Measurements from ENCODE around the gene SLC36A4. TPM values are rescaled to one million over a fixed set of nuclear protein-coding genes. Genes with fewer than 3 reads are reported as not detected.

SLC36A4 gene
- total RNA-seq, 1 donor from 2014 or later = 17.8 TPM

DNA sequence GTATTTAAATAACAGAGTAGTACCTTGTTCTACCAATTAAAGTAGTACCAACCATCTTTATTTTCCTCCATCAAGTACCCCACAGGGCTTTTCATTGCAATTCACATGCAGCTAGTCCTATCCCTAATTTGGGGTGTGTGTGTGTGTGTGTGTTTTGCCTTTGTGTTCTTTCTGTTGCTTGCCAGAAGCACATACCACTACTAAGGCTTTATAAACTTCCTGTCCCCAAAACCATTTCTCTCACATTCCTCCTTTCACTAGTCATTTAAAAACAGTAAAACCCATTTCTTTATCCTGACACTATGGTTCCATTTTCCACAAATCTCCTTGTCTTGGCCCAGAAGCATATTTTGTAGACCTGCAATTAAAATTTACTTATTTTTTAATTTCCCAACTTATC, 54.6 kb downstream of the SLC36A4 start:
- Histone ChIP-seq H3K27me3 (ENCODE audit: low read depth) (no peaks in the 10 kb centered on the region), H3K4me1 (no peaks in the 10 kb centered on the region), H3K9me3 (no peaks in the 10 kb centered on the region), H3K36me3 (peaks cover 10% of the 10 kb centered on the region), H3K4me3 (no peak overlapping the region), H3K27ac (no peak overlapping the region)
- TF ChIP-seq, protein P1, sequence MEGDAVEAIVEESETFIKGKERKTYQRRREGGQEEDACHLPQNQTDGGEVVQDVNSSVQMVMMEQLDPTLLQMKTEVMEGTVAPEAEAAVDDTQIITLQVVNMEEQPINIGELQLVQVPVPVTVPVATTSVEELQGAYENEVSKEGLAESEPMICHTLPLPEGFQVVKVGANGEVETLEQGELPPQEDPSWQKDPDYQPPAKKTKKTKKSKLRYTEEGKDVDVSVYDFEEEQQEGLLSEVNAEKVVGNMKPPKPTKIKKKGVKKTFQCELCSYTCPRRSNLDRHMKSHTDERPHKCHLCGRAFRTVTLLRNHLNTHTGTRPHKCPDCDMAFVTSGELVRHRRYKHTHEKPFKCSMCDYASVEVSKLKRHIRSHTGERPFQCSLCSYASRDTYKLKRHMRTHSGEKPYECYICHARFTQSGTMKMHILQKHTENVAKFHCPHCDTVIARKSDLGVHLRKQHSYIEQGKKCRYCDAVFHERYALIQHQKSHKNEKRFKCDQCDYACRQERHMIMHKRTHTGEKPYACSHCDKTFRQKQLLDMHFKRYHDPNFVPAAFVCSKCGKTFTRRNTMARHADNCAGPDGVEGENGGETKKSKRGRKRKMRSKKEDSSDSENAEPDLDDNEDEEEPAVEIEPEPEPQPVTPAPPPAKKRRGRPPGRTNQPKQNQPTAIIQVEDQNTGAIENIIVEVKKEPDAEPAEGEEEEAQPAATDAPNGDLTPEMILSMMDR (IDR thresholded peaks at IDR 0.05) = no peak
- ATAC-seq = no peak
- intact Hi-C loops (cut with DNase I) = no loop called here
- DNase-seq = no peak

- DNase-seq (no peak), ATAC-seq (no peak)
- Histone ChIP-seq H3K4me3 (no peak overlapping the region), H3K36me3 (no peaks in the 10 kb centered on the region), H3K9me3 (no peaks in the 10 kb centered on the region), H3K4me1 (no peaks in the 10 kb centered on the region), H3K27ac (no peak overlapping the region), H3K27me3 (ENCODE audit: low read depth) (no peaks in the 10 kb centered on the region)
- TF ChIP-seq, protein P1 (IDR thresholded peaks at IDR 0.05) = no peak
- intact Hi-C loops (cut with DNase I) = no loop called here
Measured at GRCh38 chr11:93133488-93134109, 64.2 kb downstream of the SLC36A4 start.

DNA sequence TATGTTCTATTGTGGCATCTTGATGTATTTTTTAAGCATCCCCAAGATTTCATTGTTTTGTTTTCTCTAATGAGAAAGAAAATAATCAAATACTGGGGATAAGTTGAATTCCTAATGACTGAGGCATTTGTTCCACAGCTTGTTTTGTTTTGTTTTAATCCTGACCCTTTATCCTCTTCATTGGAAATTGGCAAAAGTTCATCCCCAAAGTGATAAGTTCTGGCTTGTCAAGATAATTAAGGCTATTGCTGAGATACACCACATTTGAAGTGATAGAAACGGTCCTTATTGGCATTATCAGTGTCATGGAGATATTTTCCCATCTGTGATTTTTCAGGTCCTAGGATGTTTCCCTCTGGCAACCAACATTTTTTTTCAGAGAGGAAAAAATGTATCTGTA, 65.0 kb downstream of the SLC36A4 start:
- H3K9me3 ChIP-seq = no peaks in the 10 kb centered on the region
- H3K27ac ChIP-seq = no peak overlapping the region
- intact Hi-C loops (cut with DNase I) = no loop called here
- DNase-seq = no peak
- H3K4me3 ChIP-seq = no peak overlapping the region
- ATAC-seq = no peak
- H3K36me3 ChIP-seq = no peaks in the 10 kb centered on the region
- no peaks in the 10 kb centered on the region for H3K4me1 ChIP-seq
- no peaks in the 10 kb centered on the region for H3K27me3 ChIP-seq (ENCODE audit: low read depth)
- TF ChIP-seq, protein P1 (IDR thresholded peaks at IDR 0.05) = no peak

- TF ChIP-seq, protein P1 (IDR thresholded peaks at IDR 0.05) = no peak
- H3K4me3 ChIP-seq = no peak overlapping the region
- no peaks in the 10 kb centered on the region for H3K4me1 ChIP-seq
- no peaks in the 10 kb centered on the region for H3K27me3 ChIP-seq (ENCODE audit: low read depth)
- no peaks in the 10 kb centered on the region for H3K36me3 ChIP-seq
- no peaks in the 10 kb centered on the region for H3K9me3 ChIP-seq
- no peak overlapping the region for H3K27ac ChIP-seq
- ATAC-seq = no peak
- intact Hi-C loops (cut with DNase I) = no loop called here
- no peak for DNase-seq
Measured at GRCh38 chr11:93131709-93132108, 66.1 kb downstream of the SLC36A4 start.

GRCh38 chr11:93128574-93128973, 69.2 kb downstream of the SLC36A4 start:
- Histone ChIP-seq H3K27ac (no peak overlapping the region), H3K9me3 (no peaks in the 10 kb centered on the region), H3K36me3 (no peaks in the 10 kb centered on the region), H3K4me3 (no peak overlapping the region), H3K4me1 (no peaks in the 10 kb centered on the region), H3K27me3 (ENCODE audit: low read depth) (no peaks in the 10 kb centered on the region)
- DNase-seq = no peak
- TF ChIP-seq, protein P1 (IDR thresholded peaks at IDR 0.05) = no peak
- intact Hi-C loops (cut with DNase I) = no loop called here
- no peak for ATAC-seq
